Measurements from ENCODE around the gene CLC.
"Not testable (repeated sequence)": the region's sequence is repeated elsewhere in the genome, so short reads cannot be mapped to it uniquely, and the experiment has no call there.

Gene CLC

GRCh38 chr19:39737891-39738290 lies at the start of gene CLC:
Gene CLC (minus strand): TSS chr19:39738029. CDS start chr19:39737952, 77 bp downstream.
- TF ChIP-seq CTCF (IDR thresholded peaks at IDR 0.05) (no peak), ZFX (IDR thresholded peaks at IDR 0.05; ENCODE audit: borderline replicate concordance) (no peak)
- no peak within 1 kb of the TSS for H3K27ac ChIP-seq

GRCh38 chr19:39780894-39781293 lies 43.1 kb upstream of the CLC start:
- no peak for TF ChIP-seq CTCF (IDR thresholded peaks at IDR 0.05)
- no peak for TF ChIP-seq ZFX (IDR thresholded peaks at IDR 0.05; ENCODE audit: borderline replicate concordance)
- no peak overlapping the region for H3K27ac ChIP-seq

- TF ChIP-seq CTCF (IDR thresholded peaks at IDR 0.05), result no peak
- no peak for TF ChIP-seq ZFX (IDR thresholded peaks at IDR 0.05; ENCODE audit: borderline replicate concordance)
- no peak within 1 kb of the TSS for H3K27ac ChIP-seq
These were observed 40.9 kb upstream of the CLC start, which contains the start of gene LEUTX for GRCh38 chr19:39778763-39779162. Gene LEUTX (plus strand): TSS chr19:39778854. CDS start chr19:39778921, 67 bp downstream.

- no peak overlapping the region for H3K27ac ChIP-seq
- TF ChIP-seq CTCF (IDR thresholded peaks at IDR 0.05), result no peak
- TF ChIP-seq ZFX (IDR thresholded peaks at IDR 0.05; ENCODE audit: borderline replicate concordance), result no peak
These were observed 31.0 kb upstream of the CLC start for GRCh38 chr19:39768786-39769185.

GRCh38 chr19:39768334-39768733 lies 30.5 kb upstream of the CLC start:
- TF ChIP-seq ZFX (IDR thresholded peaks at IDR 0.05; ENCODE audit: borderline replicate concordance) (no peak), CTCF (IDR thresholded peaks at IDR 0.05) (no peak)
- no peak overlapping the region for H3K27ac ChIP-seq

GRCh38 chr19:39765091-39766076 lies 27.6 kb upstream of the CLC start:
- no peak overlapping the region for H3K27ac ChIP-seq
- no peak for TF ChIP-seq ZFX (IDR thresholded peaks at IDR 0.05; ENCODE audit: borderline replicate concordance)
- TF ChIP-seq CTCF (IDR thresholded peaks at IDR 0.05), result peak; percentile 90

GRCh38 chr19:39761851-39762250 lies 24.0 kb upstream of the CLC start:
- not testable (repeated sequence) for H3K27ac ChIP-seq

Data from 22Rv1 (cell line).